ENCODE data around the gene PKD1. TPM values are rescaled to one million over a fixed set of nuclear protein-coding genes. Genes with fewer than 3 reads are reported as not detected.

PKD1 gene
- total RNA-seq, 1 experiment from 2014 or later, result 137 TPM

GRCh38 chr16:2167068-2167638 is 31.5 kb upstream of the PKD1 start:
- Histone ChIP-seq H3K9me2 (ENCODE audit: insufficient read depth) (no peaks in the 10 kb centered on the region), H4K20me1 (ENCODE audit: insufficient read depth) (no peaks in the 10 kb centered on the region), H3K79me2 (ENCODE audit: insufficient read depth, low read length) (peaks cover 56% of the 10 kb centered on the region), H3K27ac (ENCODE audit: low read depth, low read length) (no peak overlapping the region; the same call in 1 of the 2 replicates), H3K36me3 (ENCODE audit: control insufficient read depth in 1 of 2, insufficient read depth in 2 of 2, low read length in 2 of 2) (peaks cover 7 to 37% of the 10 kb centered on the region in 2 experiments; a peak in 3 of 4 replicates), H3K9ac (ENCODE audit: low read length) (no peak overlapping the region), H2AFZ (ENCODE audit: low read depth, low read length, poor library complexity, severe bottlenecking) (no peak overlapping the region), H3K4me1 (ENCODE audit: control insufficient read depth in 1 of 2, insufficient read depth in 2 of 2, low read length in 2 of 2) (peaks cover 14 to 19% of the 10 kb centered on the region in 2 experiments), H3K4me3 (replicated peaks in 1 of 2; ENCODE audit: low read depth in 1 of 2, low read length in 2 of 2) (no peak overlapping the region), H3K27me3 (ENCODE audit: insufficient read depth, low read length) (no peaks in the 10 kb centered on the region), H3K9me3 (ENCODE audit: control insufficient read depth in 1 of 2, insufficient read depth in 1 of 2, low read depth in 1 of 2, low read length in 2 of 2) (no peaks in the 10 kb centered on the region), H3K4me2 (ENCODE audit: low read length) (no peak overlapping the region)
- DNase-seq (ENCODE audit: low read depth, low spot score) (no peak), ATAC-seq (no peak)
- ChIA-PET CTCF (no interaction called here), RAD21 (ENCODE audit: low non-redundant PET in 1 of 2, low total read pairs in 2 of 2, uncharacterized antibody in 2 of 2, unreplicated experiment in 2 of 2) (interaction anchor here in 1 of 2 experiments (0.5 kb wide), 1 partner anchor 56 kb away, joined by 3 read pairs; no protein-coding TSS in a partner anchor), POLR2A (interaction anchor here (2.7 kb wide), 1 partner anchor 12 kb away, joined by 14 read pairs; the partner anchor contains the start of gene TRAF7)
- no peak for TF ChIP-seq YY1 (IDR thresholded peaks at IDR 0.05; ENCODE audit: extremely low read depth, insufficient replicate concordance, low read depth, low read length)
- no peak for TF ChIP-seq POLR2A (IDR thresholded peaks at IDR 0.05; ENCODE audit: borderline replicate concordance, extremely low read depth, insufficient read depth, insufficient read length)
- no peak for TF ChIP-seq ELF1 (IDR thresholded peaks at IDR 0.05; ENCODE audit: borderline replicate concordance, low read depth)
- no peak for TF ChIP-seq EZH2phosphoT487 (IDR thresholded peaks at IDR 0.05; ENCODE audit: borderline replicate concordance)
- no peak for TF ChIP-seq CEBPB (IDR thresholded peaks at IDR 0.05; ENCODE audit: low read depth)
- TF ChIP-seq RAD21 (IDR thresholded peaks at IDR 0.05; ENCODE audit: low read depth), result no peak
- no peak for TF ChIP-seq SRF (IDR thresholded peaks at IDR 0.05; ENCODE audit: low read depth)
- no peak for TF ChIP-seq MAX (IDR thresholded peaks at IDR 0.05)
- TF ChIP-seq ZBTB33 (IDR thresholded peaks at IDR 0.05; ENCODE audit: extremely low read depth, insufficient replicate concordance, low read length), result no peak
- no peak for TF ChIP-seq FOSL1 (IDR thresholded peaks at IDR 0.05; ENCODE audit: low read depth)
- TF ChIP-seq ZFX (IDR thresholded peaks at IDR 0.05), result no peak
- TF ChIP-seq EGR1 (IDR thresholded peaks at IDR 0.05; ENCODE audit: low read depth), result no peak
- no peak for TF ChIP-seq REST (IDR thresholded peaks at IDR 0.05; ENCODE audit: low read depth)
- TF ChIP-seq EZH2 (IDR thresholded peaks at IDR 0.05), result no peak
- intact Hi-C loops (cut with micrococcal nuclease), result no loop called here
- BruUV-seq (replicated peaks), result no TSS peak

Data from HCT116 (cell line).